ENCODE measurements around the gene PKNOX2.
A peak's percentile ranks its signal among the peaks of the same experiment; 100 is the strongest.

Gene PKNOX2

DNA sequence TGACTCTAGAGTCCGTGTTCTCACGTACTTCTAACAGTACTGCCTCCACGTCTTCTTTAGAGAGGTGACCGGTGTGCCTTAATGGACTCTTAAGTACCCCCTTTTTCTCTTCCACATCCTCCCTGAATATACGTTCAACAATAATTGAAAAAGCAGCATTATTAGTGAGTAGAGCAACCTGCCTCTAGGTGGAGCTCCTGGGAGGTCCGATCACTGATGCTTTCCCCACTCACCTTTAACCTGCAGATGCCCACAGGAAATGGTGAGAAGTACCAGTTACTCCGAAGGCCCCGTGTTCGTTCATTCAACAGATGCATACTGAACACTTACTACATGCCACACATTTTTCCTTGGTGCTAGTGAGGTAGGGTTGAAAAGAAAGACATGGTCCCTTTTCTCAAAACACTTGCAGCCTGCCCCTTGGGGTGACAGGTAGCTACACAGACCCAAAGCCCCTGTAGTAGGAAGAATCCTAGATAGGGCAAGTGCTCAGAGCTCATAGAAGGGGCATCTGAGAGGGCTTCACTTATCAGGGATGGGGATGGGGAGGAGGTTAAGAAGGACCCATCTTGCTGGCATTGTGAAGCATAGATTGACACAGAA lies 258.8 kb downstream of the PKNOX2 start:
- DNase-seq: no peak

DNA sequence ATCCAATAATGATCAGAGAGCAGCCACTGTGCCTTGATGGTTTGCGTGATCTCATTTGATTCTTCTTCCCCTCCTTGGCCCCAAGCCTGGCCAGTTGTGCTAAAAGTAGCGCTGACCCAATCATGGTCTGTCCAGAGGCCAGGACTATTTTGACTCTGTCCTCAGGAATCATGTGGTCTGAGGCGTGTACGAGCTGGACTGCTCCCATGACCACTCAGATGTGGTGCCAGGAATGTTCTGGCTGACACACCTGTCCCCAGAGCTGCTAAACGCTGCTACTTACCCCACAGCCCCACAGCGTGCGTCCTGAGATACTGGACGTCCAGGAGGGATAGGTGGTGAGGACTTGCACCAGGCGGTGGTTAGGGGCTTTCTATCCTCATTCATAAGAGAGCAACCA lies 261.1 kb downstream of the PKNOX2 start:
- DNase-seq: no peak

DNA sequence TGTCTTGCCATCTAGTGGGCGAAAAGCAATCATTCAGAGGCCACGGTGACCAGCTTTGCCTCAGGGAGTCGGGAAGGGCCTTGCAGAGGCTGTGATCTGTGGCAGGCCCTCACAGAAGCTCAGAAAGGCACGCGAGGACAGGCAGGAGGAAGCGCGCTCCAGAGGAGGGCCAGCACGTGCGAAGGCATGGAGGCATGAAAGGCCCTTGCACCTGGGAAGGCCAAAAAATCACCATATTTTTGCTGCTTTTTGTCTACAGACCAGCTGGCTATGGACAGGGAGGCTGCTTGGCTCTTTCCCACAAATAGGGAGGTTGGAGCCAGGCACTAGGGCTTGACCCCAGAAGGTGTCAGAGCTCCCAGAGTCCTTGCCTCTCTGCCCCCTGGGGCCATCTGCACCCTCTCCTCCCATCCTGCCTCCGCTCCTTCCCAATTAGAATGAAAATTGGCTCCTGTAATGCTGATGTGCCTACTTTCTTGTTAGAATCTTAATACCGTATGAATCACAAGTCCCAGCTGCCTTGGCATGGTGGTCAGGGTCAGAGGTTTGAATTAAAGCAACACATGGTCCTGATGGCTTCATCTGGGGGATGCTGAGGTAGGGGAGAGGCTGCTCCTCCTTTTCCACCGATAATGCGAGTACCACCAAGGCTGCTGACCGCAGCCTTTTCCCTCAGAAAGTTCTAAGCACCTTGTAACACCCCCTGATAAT lies 262.4 kb downstream of the PKNOX2 start:
- DNase-seq: no peak

DNA sequence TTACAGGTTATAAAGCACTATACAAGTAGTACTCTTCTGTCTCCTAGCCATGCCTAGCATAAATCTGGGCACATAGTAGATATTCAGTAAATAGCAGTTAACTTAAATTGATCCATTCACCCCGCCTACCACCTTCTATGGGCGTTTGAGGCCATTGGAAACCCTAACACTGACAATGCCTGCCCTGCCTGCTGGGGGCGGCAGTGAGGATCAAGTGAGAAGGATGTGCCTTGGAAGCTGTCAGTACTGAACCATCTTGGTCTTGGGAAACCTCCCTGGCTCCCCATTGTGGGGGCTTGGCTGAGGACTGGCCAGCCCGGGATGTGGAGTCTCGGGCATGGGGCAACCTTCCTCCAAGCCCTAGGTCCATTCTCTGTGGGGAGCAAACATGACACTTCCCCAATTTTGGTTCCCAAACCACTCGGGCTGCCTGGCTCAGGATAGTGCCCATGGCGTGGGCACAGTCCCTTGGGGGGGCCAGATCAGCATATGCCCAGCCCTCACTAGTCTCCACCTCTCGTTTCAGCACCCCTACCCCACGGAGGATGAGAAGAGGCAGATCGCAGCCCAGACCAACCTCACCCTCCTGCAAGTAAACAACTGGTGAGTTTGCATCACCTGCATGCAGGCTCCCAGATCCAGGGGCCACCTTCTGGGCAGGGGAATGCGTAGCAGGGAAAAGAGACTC lies 264.1 kb downstream of the PKNOX2 start:
- peak; percentile 29 for DNase-seq

DNA sequence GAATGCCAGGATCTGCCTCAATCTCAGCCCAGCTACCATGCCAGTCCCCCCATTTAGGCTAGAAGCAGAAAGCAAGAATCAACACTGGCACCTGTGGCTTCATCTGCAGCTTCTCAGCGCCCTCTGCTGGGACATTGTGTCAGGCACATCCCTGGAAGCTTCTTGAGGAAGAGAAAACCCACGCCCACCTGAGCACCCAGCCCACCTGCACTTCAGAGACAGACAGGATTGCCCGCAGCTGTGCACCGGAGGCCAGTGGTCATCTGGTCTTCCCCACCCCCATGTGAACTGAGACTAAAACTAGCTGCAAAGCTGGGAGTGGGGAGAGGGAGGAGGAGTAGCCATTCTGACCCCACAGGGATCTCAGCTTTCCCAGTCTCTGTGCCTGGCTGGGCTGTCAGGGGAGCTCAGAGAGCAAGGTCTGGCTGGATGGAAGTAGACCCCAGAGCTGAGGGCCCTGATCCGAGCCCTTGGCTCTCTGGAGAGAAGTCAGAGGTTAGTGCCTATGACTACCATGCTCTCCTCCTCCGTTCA lies 264.7 kb downstream of the PKNOX2 start:
- DNase-seq: peak; percentile 70

DNA sequence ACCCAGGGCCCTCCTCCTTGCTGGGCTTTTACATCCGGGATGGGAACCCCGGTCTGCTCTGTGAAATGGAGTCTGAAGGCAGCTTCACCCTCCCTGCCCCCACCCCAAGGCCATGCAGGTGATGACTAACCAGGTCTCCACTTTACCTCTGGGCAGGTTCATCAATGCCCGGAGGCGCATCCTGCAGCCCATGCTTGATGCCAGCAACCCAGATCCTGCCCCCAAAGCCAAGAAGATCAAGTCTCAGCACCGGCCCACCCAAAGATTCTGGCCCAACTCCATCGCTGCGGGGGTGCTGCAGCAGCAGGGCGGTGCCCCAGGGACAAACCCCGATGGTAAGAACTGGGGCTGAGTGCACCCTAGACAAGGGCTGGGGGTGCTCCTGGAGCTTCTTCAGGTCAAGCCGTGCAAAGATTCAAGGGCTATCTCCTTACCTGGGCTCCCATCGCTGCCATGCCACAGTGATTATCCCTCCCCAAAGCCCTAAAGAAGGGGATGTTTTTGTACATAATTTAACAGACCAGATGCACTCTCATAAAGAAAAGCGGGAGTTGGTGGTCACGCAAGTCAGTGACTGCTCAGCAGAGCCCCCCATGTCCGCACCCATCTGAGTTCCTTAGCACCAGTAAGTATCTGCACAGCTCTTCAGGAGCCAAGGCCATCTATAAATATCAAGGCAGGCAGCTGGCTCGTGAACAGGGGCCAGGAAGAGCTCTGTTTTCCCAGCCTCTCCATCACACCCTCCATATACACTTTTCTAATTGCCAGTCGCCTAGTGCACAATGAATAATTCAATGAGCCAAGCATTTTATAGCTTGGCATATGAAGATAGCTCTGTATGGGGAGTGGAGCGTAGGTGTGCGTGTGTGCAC lies 265.5 kb downstream of the PKNOX2 start:
- DNase-seq: no peak

DNA sequence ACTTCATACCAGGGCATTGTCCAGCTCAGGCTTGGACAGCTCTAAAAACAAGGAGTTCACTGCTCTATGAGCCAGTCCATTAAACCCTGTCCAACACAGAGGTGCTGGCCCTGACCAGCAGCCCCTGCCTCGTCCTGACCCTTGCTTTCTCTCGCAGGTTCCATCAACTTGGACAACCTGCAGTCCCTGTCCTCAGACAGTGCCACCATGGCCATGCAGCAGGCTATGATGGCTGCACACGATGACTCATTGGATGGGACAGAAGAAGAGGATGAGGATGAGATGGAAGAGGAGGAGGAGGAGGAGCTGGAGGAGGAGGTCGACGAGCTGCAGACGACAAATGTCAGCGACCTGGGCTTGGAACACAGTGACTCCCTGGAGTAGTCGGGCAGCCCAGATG lies 266.5 kb downstream of the PKNOX2 start:
- DNase-seq: no peak

DNA sequence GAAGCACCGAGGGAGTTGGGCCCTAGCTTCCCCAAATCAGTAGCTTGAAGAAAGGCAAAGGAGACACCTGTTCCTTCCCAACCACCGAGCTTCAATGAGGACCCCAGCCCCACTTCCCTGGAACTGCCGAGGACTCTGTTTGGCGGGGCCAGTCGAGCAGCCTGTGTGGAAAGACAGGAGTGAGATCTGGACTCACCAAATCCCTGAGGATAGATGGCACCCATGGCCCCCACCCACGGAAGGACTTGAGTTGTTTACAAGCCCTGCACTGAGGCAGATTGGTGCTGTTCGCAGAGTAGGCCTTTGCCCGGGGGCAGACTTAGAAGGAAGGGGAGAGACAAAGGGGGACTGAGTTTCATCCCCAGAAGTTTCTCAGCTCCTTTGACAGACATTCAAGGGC lies 266.9 kb downstream of the PKNOX2 start:
- no peak for DNase-seq

DNA sequence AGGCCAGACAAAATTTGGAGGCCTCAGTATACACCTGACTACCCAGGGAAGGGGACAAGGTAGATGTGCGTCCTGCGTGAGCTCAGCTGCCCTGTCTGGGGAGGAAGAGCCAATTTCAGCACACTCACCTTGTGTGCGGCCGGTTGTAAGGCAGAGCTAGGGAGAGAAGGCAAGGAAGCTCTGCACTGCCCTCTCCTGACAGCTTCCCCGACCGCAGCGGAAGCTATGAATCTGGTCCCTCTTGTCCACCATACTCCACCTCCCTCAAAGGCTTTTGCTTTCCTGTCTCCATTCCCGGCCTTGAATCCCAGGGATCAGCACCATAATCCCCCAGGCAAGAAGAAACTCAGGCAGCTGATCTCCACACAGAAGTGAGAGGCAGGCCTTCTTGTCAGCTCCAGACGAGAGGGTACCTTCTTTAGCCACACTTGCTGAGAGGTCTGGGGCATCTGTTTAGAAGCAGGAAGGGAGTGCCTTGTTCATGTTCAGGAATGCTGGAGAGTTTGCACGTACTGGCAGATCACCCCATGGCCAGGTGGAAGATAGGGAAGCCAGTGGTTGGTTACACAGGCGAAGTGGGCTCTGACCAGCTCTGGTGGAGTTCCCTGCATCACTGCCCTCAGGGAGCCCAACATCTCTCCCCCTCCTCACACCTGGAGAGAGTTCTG lies 269.0 kb downstream of the PKNOX2 start:
- DNase-seq: peak; percentile 61

DNA sequence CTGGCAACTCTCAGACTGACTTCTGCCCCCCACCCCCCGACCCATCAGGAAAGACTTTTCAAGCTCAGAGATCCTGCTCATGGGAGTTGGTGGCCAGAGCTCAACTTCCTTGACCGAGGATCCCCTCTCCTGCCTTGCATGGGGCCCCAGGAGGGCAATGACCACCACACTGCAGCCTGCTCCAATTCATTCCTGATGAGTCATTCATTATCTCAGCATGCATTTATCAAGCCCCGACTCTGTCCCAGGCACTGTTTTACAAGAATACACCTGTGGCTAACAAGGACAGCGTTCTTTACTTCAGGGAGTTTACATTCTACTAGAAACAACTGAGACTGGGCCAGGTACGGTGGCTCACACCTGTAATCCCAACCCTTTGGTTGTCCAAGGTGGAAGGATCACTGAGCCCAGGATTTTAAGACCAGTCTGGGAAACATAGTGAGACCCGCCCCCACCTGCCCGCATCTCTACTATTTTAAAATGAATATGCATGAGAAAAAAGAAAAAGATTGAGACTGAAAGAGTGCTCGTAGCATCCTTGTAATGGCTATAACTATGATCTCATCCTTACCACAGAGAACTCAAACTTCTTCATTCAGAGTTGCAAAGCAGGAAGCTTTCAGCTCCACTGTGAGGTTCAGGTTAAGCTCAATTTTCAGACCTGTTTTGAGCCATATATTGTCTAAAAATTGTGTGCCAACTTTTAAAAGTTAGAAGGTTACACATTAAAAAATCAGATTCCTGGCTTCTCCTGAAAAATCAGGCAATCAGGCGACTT lies 271.1 kb downstream of the PKNOX2 start:
- no peak for DNase-seq

DNA sequence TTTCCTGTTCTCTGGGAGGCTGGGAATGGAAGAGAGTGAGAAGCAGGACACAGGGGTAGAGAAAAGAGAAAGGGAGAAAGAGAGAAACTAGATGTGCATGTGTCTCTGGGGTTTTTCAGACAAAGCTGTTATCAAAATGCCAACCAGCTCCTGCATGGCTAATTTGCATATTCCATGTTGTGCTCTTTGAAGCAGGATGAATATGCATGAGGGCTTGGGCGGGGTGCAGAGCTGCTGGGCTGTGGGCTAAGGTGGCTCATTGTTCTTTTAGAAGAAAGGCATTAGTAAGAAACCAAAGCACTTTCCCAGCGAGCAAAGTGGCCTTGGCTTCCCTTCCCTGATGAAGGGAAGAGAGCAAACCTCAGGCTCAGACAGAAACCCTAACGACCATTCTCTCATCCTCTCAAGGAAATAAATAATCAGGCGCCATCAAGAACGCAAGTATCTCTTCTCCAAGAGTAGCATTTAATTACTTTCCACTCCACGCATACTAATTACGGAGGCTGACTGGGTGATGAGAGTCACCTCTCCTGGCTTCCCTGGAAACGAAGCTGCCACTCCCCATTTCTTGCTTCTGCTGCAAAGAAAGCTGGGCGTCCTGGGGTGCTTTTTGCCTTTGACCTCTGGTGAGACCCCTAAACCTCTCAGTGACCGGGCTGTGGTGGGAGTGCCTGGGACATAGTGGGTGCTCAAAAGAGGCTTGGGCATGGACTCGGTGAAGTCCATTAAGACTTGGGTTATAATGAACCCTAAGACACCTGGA lies 277.3 kb downstream of the PKNOX2 start:
- DNase-seq: no peak

DNA sequence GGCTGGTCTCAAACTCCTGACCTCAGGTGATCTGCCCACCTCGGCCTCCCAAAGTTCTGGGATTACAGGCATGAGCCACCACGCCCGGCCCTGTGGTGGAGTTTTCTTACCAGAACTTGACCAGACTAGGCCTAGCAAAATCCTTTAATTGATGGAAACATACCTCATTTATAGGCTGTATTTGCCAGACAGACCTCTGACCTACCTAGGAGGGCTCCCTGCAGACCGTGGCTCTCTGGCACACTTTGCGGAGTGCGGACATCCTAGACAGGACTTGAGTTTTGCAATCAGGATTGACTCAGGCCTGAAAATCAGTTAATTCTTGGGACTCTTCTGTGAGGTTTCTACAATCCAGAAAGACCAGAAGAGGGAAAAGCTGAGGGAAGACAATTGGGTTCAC lies 278.4 kb downstream of the PKNOX2 start:
- no peak for DNase-seq

DNA sequence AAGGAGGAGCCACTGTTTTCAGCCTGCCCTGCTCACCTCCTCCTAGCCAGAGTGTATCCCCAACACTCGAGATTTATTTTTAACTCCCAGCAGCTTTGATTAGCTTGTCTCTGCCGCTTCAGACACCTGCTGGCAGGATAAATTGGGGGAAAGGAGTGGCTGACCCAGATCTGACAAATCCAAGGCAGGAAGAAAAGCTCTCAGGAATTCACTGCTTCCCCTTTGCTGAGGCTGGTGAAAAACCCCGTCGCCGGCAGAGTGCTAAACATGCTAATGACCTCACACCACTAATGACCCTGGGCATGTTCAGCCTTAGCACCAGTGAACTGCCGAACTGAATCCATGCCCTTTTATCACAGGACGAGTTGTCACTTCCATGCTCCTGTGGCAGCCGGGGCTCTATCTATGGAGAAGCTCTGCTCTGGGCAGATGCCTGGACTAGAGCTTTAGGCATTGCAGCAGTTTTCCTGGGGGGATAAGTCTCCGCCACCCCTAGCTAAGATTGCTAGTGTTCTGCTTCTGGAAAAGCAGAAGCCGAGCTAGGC lies 279.3 kb downstream of the PKNOX2 start:
- DNase-seq: no peak

DNA sequence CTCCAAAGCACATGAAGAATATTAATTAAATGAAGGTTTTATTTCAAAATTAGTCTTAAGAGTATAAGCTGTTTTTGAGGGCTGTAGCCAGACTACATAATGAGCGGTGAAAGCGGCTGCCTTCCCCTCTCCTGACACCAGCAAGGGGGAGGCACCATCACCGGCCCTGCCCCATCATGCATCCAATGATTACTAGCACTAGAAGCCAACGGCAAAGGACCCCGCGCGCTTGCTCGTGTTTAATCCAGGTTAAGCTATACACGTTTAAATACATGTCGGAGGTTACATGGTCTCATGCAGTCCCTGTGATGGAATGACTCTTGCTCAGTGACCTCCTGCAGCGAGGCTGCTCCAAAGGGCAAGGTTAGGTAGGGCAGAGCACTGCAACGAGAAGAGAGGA lies 281.2 kb downstream of the PKNOX2 start:
- no peak for DNase-seq

DNA sequence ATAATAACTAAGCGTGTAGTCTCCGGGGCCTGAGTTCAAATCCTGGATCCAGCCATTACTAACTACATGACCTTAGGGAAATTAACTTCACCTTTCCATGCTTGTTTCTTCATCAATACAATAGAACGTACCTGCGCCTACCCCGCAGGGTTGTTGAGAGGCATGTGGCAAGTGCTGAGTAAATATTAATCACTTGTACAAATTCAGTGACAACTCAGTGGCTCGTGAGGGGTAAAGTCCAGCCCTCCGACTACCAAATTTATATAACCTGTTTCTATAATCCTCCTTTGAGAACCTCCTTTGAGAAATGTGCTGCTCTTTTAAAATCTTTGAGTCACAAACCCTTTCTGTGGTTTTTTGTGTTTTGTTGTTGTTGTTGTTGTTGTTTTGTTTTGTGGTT lies 281.7 kb downstream of the PKNOX2 start:
- DNase-seq: no peak

DNA sequence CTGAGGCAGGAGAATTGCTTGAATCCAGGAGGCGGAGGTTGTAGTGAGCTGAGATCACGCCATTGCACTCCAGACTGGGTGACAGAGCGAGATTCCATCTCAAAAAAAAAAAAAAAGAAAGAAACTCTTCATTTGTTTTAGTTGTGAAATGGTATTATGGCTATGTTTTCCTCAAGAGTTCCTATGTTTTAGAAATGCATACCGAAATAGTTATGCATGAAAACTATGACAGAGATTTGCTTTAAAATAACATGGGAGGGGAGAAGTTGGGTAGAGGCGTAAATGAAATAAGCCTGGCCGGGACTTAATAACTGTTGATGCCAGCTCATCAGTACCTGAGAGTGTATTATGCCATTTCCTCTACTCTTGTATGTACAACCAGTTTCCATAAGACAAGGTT lies 283.2 kb downstream of the PKNOX2 start:
- no peak for DNase-seq

DNA sequence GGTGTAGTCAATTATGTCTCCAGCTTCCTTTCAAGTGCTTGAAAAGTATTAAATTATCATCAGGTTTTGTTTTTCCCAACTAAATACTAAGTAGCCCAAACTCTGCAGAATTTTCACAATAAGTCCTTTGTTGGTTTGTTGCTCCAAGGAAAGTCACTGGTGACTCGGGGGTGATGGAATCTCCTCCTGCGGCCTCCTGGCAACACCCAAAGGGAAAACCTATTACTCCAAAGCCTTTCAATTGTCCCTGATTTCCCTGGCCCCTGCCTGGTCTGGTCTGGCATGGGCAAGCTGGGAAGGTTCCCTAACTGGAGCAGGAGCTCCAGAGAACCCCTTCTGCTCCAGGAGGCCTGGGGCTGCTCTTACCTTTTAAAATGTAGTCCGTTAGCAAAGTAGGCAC lies 283.6 kb downstream of the PKNOX2 start:
- no peak for DNase-seq

DNA sequence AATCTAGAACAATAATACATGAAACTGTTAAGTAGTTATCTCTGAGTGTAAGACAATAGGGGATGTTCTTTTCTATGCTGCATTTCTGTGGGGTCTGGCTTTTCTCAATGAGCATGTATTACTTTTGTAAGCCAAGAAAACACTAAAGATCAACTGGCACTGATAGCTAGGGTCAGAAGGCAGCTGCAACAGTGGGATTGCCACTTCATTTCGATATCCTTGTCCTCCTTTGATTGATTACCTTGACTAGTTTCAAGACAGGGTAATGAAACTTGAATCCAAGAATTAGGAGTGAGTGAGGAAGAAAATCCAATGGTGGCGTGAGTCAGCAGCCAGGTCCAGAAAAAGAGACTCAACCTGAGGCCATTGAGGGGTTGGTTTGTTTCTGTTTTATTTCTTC lies 285.0 kb downstream of the PKNOX2 start:
- DNase-seq: no peak

DNA sequence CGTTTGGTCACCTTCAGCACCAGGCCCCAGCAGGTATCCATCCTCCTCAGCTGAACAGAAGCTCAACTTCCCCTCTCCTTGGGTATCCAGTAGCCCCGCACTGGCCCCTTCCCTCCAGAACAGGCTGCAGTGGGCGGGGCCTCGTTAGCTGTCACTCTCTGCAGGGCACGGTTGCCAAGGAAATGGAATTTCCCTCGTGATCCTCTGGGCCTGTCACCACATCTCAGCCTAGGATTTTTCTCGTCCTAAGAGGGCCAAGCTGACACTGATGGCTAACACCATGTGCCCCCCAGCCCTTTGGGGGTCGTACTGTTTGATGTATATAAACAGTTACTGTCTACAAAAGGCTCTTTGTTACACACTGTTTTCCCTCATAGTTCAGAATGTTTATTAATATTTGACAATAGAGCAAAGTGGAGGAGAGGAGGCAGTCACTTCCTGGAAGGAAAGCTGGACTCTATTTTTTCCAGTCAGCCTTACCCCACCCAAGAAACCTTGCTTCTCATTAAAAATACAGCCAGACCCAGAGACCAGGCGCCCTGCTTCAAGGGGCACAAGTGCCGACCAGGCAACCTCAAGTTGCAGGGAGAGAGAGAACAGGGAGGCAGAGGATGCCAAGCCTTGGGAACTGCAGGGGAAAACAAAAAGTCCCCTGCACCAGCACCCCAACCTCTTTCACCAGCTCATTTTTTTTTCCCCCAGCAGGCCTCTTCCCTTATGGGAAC lies 287.0 kb downstream of the PKNOX2 start:
- peak; percentile 26 for DNase-seq

DNA sequence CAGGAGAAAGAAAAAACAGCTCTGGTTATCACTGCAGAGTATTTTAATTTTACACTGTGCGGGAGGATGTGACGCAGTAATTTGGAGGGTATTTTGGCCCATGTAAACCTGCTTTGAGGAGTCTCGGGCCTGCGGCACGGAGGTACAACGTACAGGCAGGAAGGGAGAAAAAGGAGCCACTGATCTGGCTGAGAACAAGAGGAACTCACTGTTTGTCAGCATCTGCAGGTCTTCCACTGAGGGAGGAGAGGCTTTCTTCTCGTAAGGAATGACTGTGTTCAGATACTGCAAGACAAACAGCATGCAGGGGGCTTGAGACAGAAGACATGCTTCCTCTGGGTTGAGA lies 287.5 kb downstream of the PKNOX2 start:
- DNase-seq: no peak
